GM12878 (cell line): Measurements from ENCODE around the gene SRSF7. TPM values are rescaled to one million over a fixed set of nuclear protein-coding genes. Genes with fewer than 3 reads are reported as not detected.

ENCODE experiments used
- ATAC-seq: fragments of 200-7000 bp; cut with Tn5 transposase; 3 replicates; pipeline ENCODE4 v1.9.1; 2020; ENCODE audit warnings: mild to moderate bottlenecking, moderate library complexity
- BruUV-seq: library from RNA; stranded (reverse); fragments of 400-500 nt; replicated peaks from 2 replicates; lab custom pipeline; 2021; lab: Mats Ljungman, UMichigan
- CTCF ChIA-PET: fragments of 300-600 bp; sonication (Branson Sonifier 250); formaldehyde crosslinking; extraction: SDS; loops from one replicate; lab custom pipeline; 2021; ENCODE audit warnings: inconsistent platforms; lab: Yijun Ruan, JAX
- POLR2A ChIA-PET: fragments of 350-600 bp; formaldehyde crosslinking; extraction: SDS; loops from one replicate; lab custom pipeline; 2021; ENCODE audit warnings: inconsistent platforms; lab: Charles Lee
- RAD21 ChIA-PET: fragments of 300-600 bp; sonication (Branson Sonifier 250); formaldehyde crosslinking; loops from one replicate; lab custom pipeline; 2023; ENCODE audit warnings: antibody characterized with exemption; ENCODE audit not compliant: unreplicated experiment; lab: Charles Lee
- SMC1A ChIA-PET: fragments of 300-600 bp; sonication (Branson Sonifier 250); formaldehyde crosslinking; loops from one replicate; lab custom pipeline; 2023; ENCODE audit not compliant: unreplicated experiment, uncharacterized antibody; lab: Charles Lee
- DNase-seq: peaks from one replicate; pipeline ENCODE4 v3.0.0-alpha.2; 2011; ENCODE audit warnings: low read depth, low spot score
- FAIRE-seq: peaks from 3 replicates; lab custom pipeline; 2011; peaks lifted over from hg19 to GRCh38; lab: Jason Lieb, UNC
- H2AFZ ChIP-seq: 2 replicates; pipeline ENCODE4 v1.6.0; 2011; ENCODE audit warnings: low read depth, low read length, control low read depth; ENCODE audit not compliant: control insufficient read depth
- H3K27ac ChIP-seq: 2 replicates; pipeline ENCODE4 v1.5.1; 2011; ENCODE audit warnings: control low read depth; ENCODE audit not compliant: control insufficient read depth, insufficient read depth
- H3K27me3 ChIP-seq, 2 experiments: replicated peaks in 1 of 2; 2 replicates each; pipeline versions ENCODE4 v1.6.0 to v1.6.1; 2011; ENCODE audit warnings: low read length in 1 of 2; ENCODE audit not compliant: control insufficient read depth in 2 of 2, insufficient read depth in 2 of 2
- H3K36me3 ChIP-seq, 2 experiments: 2 replicates each; pipeline ENCODE4 v1.5.1; 2011; ENCODE audit warnings: low read length in 1 of 2; ENCODE audit not compliant: control insufficient read depth in 2 of 2, insufficient read depth in 2 of 2
- H3K4me1 ChIP-seq: 2 replicates; pipeline ENCODE4 v1.6.1; 2011; ENCODE audit warnings: mild to moderate bottlenecking, low read length, moderate library complexity, mixed read lengths; ENCODE audit not compliant: control insufficient read depth, insufficient read depth
- H3K4me2 ChIP-seq: 2 replicates; pipeline ENCODE4 v1.6.0; 2011; ENCODE audit warnings: control low read depth; ENCODE audit not compliant: control insufficient read depth, insufficient read depth
- H3K4me3 ChIP-seq: fragments of 200-600 bp; sonication (generic); 2 replicates; pipeline ENCODE4 v1.5.1; 2016
- H3K79me2 ChIP-seq: 2 replicates; pipeline ENCODE4 v1.6.0; 2011; ENCODE audit warnings: low read length; ENCODE audit not compliant: control insufficient read depth, insufficient read depth
- H3K9ac ChIP-seq: 2 replicates; pipeline ENCODE4 v1.8.0; 2011; ENCODE audit warnings: low read length, control low read depth, mixed read lengths; ENCODE audit not compliant: control insufficient read depth, insufficient read depth
- H3K9me3 ChIP-seq: replicated peaks from 3 replicates; pipeline ENCODE4 v1.5.1; 2011; ENCODE audit warnings: mild to moderate bottlenecking, low read length; ENCODE audit not compliant: control insufficient read depth, insufficient read depth
- H4K20me1 ChIP-seq: 2 replicates; pipeline ENCODE4 v1.6.0; 2011; ENCODE audit not compliant: control insufficient read depth, insufficient read depth
- BCL11A ChIP-seq: IDR thresholded peaks from 2 replicates; pipeline ENCODE4 v1.6.1; 2011; ENCODE audit warnings: low read depth, low read length
- BCLAF1 ChIP-seq: fragments of 450-650 bp; IDR thresholded peaks from 2 replicates; pipeline ENCODE4 v1.6.1; 2017; ENCODE audit warnings: antibody characterized with exemption, mild to moderate bottlenecking, moderate library complexity
- CBX3 ChIP-seq: fragments of 200-600 bp; sonication (generic); IDR thresholded peaks from 2 replicates; pipeline ENCODE4 v1.6.1; 2016; ENCODE audit warnings: low read depth, borderline replicate concordance
- EED ChIP-seq: sonication (generic); IDR thresholded peaks from 2 replicates; pipeline ENCODE4 v1.6.1; 2016; ENCODE audit warnings: antibody characterized with exemption, low read depth
- FOXM1 ChIP-seq: IDR thresholded peaks from 2 replicates; pipeline ENCODE4 v1.6.1; 2012; ENCODE audit warnings: low read depth, mild to moderate bottlenecking, inconsistent platforms, low read length, moderate library complexity
- GABPA ChIP-seq: IDR thresholded peaks from 2 replicates; pipeline ENCODE4 v1.6.1; 2014; ENCODE audit warnings: antibody characterized with exemption, low read depth, mild to moderate bottlenecking, inconsistent platforms
- GATAD2B ChIP-seq: fragments of 450-650 bp; conservative IDR thresholded peaks from 2 replicates; pipeline ENCODE4 v1.6.1; 2017; ENCODE audit warnings: low read depth, mild to moderate bottlenecking, moderate library complexity
- MTA2 ChIP-seq: fragments of 450-650 bp; IDR thresholded peaks from 2 replicates; pipeline ENCODE4 v1.6.1; 2016; ENCODE audit warnings: low read depth, mild to moderate bottlenecking, moderate library complexity
- NKRF ChIP-seq: fragments of 450-650 bp; conservative IDR thresholded peaks from 2 replicates; pipeline ENCODE4 v1.6.1; 2017; ENCODE audit warnings: mild to moderate bottlenecking, moderate library complexity
- RELA ChIP-seq: fragments of 450-650 bp; IDR thresholded peaks from 2 replicates; pipeline ENCODE4 v1.8.0; 2014; ENCODE audit warnings: borderline replicate concordance; ENCODE audit not compliant: partially characterized antibody
- SMC3 ChIP-seq: IDR thresholded peaks from 2 replicates; pipeline ENCODE4 v1.6.1; 2011; ENCODE audit warnings: low read length, improper control_type of control experiment, borderline replicate concordance
- ZBED1 ChIP-seq: IDR thresholded peaks from 2 replicates; pipeline ENCODE4 v1.6.1; 2016; ENCODE audit warnings: borderline replicate concordance
- WGBS: methylation state at CpG from one replicate; pipeline ENCODE4 v1.1.6; 2016; ENCODE audit warnings: low lambda C conversion rate; ENCODE audit not compliant: insufficient replicate concordance, insufficient coverage; ENCODE audit errors: missing lambda C conversion rate; 5-methylcytosine and 5-hydroxymethylcytosine counted together
- in situ Hi-C: fragments of 300-500 bp; cut with MboI; formaldehyde crosslinking; loops from 9 replicates; pipeline ENCODE4 v1.14.3; 2018; ENCODE audit warnings: mixed read lengths
- intact Hi-C: fragments of 100-400 bp; cut with micrococcal nuclease; formaldehyde crosslinking; loops from one replicate; pipeline ENCODE4 v1.14.2; 2022; ENCODE audit not compliant: unreplicated experiment
- polyA plus RNA-seq, 11 experiments: library from polyadenylated mRNA; depleted of rRNA in 4 of 11; unstranded in 6 of 11; stranded (reverse) in 5 of 11; fragments of >200 nt; fragmentation: Nextera tagmentation in 4 of 11; fragmentation: Illumina TruSeq in 1 of 11; extraction: Ambion mirVana in 4 of 11; extraction: Trizol in 1 of 11; gene quantifications; 1 replicate in 1 of 11; 2 replicates in 10 of 11; pipeline versions ENCODE4 v1.2.1 to v1.2.3, GENCODE V29; 2011 to 2016; ENCODE audit warnings: inconsistent platforms in 2 of 11, missing spikeins in 2 of 11, low read depth in 1 of 11
- total RNA-seq, 4 experiments: library from RNA; depleted of rRNA in 3 of 4; stranded (reverse); fragments of >200 nt in 3 of 4; fragmentation: Illumina TruSeq in 1 of 4; extraction: Trizol in 1 of 4; gene quantifications; 2 replicates each; pipeline versions ENCODE4 v1.2.1 to v1.2.3, GENCODE V29; 2013 to 2021

SRSF7 gene
- total and polyA plus RNA-seq, 10 of the 15 experiments (the other 5 are each of a cell fraction or from before 2014, with no cell fraction given) = 205 to 785 (median 408) TPM

- H3K79me2 ChIP-seq = no peaks in the 10 kb centered on the region
- intact Hi-C loops = loop anchor here (2.0 kb wide), 1 partner anchor 191 kb away; no protein-coding TSS in a partner anchor
- SMC1A ChIA-PET = interaction anchor here (0.6 to 8.4 kb wide), 7 partner anchors 16 to 369 kb away, joined by 3 to 108 read pairs (median 3); no protein-coding TSS in a partner anchor
- H3K9ac ChIP-seq = no peak overlapping the region
- no peak for TF ChIP-seq BCL11A
- TF ChIP-seq NKRF = no peak
- no peak for TF ChIP-seq GATAD2B
- TF ChIP-seq MTA2 = no peak
- TF ChIP-seq FOXM1 = no peak
- no peak for TF ChIP-seq EED
- TF ChIP-seq BCLAF1 = no peak
- TF ChIP-seq ZBED1 = no peak
- TF ChIP-seq RELA = no peak
- TF ChIP-seq GABPA = no peak
- no peak for TF ChIP-seq SMC3
- no peak for TF ChIP-seq CBX3
- TF ChIP-seq, all 136 proteins: peak for 0
- Histone ChIP-seq H3K4me3 (no peak overlapping the region), H3K4me2 (no peak overlapping the region), H2AFZ (no peak overlapping the region), H3K36me3 (no peaks in the 10 kb centered on the region; a peak in 1 of 4 replicates), H3K4me1 (peaks cover 12% of the 10 kb centered on the region), H4K20me1 (no peaks in the 10 kb centered on the region), H3K9me3 (no peaks in the 10 kb centered on the region), H3K27me3 (no peaks in the 10 kb centered on the region), H3K27ac (no peak overlapping the region)
- WGBS = no CpG with 5 or more reads among the region's 1 CpG
- DNase-seq = no peak
- in situ Hi-C loops = no loop called here
- POLR2A ChIA-PET = no interaction called here
- ATAC-seq = no peak
- BruUV-seq = no TSS peak
- no peak for FAIRE-seq
- CTCF ChIA-PET = interaction anchor here (1.5 to 18.7 kb wide), 3 partner anchors 124 to 150 kb away, joined by 4 to 370 read pairs (median 4); no protein-coding TSS in a partner anchor
- RAD21 ChIA-PET = interaction anchor here (0.6 to 1.1 kb wide), 3 partner anchors 66 to 503 kb away, joined by 3 to 4 read pairs (median 4); no protein-coding TSS in a partner anchor
These were observed 23.5 kb downstream of the SRSF7 start for GRCh38 chr2:38727661-38728060.
